Fibroblast of the conjunctiva (primary cell): ENCODE measurements around the gene HMGN5.

Experiments used
- DNase-seq: peaks from one replicate; pipeline ENCODE4 v3.0.0-alpha.2; 2010; ENCODE audit warnings: low read depth

Gene HMGN5

GRCh38 chrX:81120258-81120935, 81.3 kb downstream of the HMGN5 start:
- DNase-seq: no peak

GRCh38 chrX:81114757-81115156, 87.0 kb downstream of the HMGN5 start:
- DNase-seq: no peak

- DNase-seq: no peak
Observed at GRCh38 chrX:81110286-81110685, 91.4 kb downstream of the HMGN5 start.

GRCh38 chrX:81082649-81083048, 119.1 kb downstream of the HMGN5 start:
- DNase-seq: no peak
